ENCODE data around the gene SLCO2A1.

DNA sequence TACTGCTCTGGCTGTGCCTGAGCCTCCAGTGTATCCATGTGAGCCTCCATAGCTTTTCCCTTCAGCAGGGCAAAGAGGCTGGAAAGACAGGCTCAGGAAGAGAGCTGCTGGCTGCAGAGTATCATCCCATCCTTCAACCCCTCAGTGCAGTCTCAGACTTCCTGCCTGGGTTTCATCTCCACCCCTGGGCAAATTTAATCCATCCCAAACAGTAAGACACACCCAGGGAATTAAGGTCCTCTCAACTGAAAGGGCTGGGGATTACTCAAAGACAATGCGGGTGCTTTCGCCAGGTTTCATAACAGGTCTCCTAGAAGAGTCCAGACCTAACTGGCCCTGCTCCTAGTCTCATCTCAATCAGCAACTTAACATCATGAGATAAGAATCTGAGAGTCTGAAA lies 15.5 kb downstream of the SLCO2A1 start:
- TF ChIP-seq EP300 (IDR thresholded peaks at IDR 0.05; ENCODE audit: low read depth) = no peak
- TF ChIP-seq CTCF (IDR thresholded peaks at IDR 0.05) = no peak
- no peak for TF ChIP-seq POLR2A (IDR thresholded peaks at IDR 0.05)
